Right ventricle myocardium inferior (tissue), 1 donor: ENCODE data around the gene CCL18. TPM values are rescaled to one million over a fixed set of nuclear protein-coding genes. Genes with fewer than 3 reads are reported as not detected.
"Not testable (repeated sequence)": the region's sequence is repeated elsewhere in the genome, so short reads cannot be mapped to it uniquely, and the experiment has no call there.

ENCODE experiments used
- ATAC-seq: fragments of 200-7000 bp; cut with Tn5 transposase; one replicate; pipeline ENCODE4 v1.9.1; 2020; ENCODE audit warnings: mild to moderate bottlenecking, moderate library complexity
- DNase-seq: peaks from one replicate; pipeline ENCODE4 v3.0.0; 2021; ENCODE audit errors: missing footprints
- intact Hi-C: fragments of 100-400 bp; cut with DNase I; formaldehyde crosslinking; loops from one replicate; pipeline ENCODE4 v1.11.0; 2022
- long read RNA-seq: library from polyadenylated mRNA; unstranded; transcript quantifications from one replicate; pipeline ENCODE4 v2.0.0, GENCODE V29; 2021
- total RNA-seq: library from RNA; stranded (reverse); fragmentation: NEBNext Ultra II Directional; extraction: Animal tissue kit (Norgen Biotek cat#: 25700); gene quantifications from one replicate; pipeline ENCODE4 v1.2.1, GENCODE V29; 2021
- donor health status: DM: no; HTN: yes; CAD: no; lungs with severe emphysema.

Gene CCL18, protein sequence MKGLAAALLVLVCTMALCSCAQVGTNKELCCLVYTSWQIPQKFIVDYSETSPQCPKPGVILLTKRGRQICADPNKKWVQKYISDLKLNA
- 3.7 TPM for total RNA-seq
- long read RNA-seq, partial matches to known transcripts = 0 of 1 reads
- long read RNA-seq, other reads (novel, unspliced or antisense) = 0 of 1 reads

- DNase-seq (no peak), ATAC-seq (no peak)
- intact Hi-C loops = no loop called here
Measured at GRCh38 chr17:36063786-36064541, at the start of gene CCL18. Gene CCL18, plus strand, starts transcription at chr17:36064272. Its CDS starts 71 bp downstream, at chr17:36064343.

DNA sequence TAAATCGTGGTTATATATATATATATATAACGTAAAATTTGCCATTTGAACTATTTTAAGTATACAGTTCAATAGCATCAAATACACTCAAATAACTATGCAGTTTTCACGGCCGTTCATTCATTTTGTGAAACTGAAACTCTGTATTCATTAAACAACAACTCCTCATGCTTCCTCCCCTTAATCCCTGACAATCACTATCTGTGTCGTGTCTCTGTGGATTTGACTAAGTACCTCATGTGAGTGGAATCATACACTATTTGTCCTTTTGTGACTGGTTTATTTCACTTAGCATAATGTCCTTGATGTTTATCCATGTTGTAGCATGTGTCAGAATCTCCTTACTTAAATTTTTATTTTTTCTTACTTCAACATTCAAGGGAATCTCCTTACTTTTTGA is 49.1 kb upstream of the CCL18 start:
- DNase-seq (no peak), ATAC-seq (no peak)
- intact Hi-C loops = loop anchor here (10.0 kb wide), 1 partner anchor 60 kb away; no protein-coding TSS in a partner anchor

DNA sequence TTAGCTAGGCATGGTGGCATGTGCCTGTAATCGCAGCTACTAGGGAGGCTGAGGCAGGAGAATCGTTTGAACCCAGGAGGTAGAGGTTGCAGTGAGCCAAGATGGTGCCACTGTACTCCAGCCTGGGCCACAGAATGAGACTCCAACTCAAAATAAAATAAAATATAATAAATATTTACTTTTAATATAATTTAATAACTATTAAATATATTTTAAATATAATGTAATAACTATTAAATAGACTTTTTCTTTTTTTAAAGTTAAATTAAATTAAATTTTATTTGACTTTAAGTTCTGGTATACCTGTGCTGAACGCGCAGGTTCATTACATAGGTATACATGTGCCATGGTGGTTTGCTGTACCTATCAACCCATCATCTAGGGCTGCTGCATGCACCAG is 48.2 kb upstream of the CCL18 start:
- DNase-seq, ATAC-seq: not testable (repeated sequence)
- intact Hi-C loops = loop anchor here (10.0 kb wide), 1 partner anchor 59 kb away; no protein-coding TSS in a partner anchor

GRCh38 chr17:36016555-36016954 is 47.5 kb upstream of the CCL18 start:
- DNase-seq = no peak
- intact Hi-C loops = loop anchor here (10.0 kb wide), 1 partner anchor 58 kb away; no protein-coding TSS in a partner anchor
- no peak for ATAC-seq

- ATAC-seq (no peak), DNase-seq (no peak)
- intact Hi-C loops = loop anchor here (10.0 kb wide), 1 partner anchor 57 kb away; no protein-coding TSS in a partner anchor
Measured at GRCh38 chr17:36017799-36018198, 46.3 kb upstream of the CCL18 start, which contains the start of gene CCL23. Gene CCL23, minus strand, starts transcription at chr17:36017972. Its CDS starts 75 bp downstream, at chr17:36017897.

DNA sequence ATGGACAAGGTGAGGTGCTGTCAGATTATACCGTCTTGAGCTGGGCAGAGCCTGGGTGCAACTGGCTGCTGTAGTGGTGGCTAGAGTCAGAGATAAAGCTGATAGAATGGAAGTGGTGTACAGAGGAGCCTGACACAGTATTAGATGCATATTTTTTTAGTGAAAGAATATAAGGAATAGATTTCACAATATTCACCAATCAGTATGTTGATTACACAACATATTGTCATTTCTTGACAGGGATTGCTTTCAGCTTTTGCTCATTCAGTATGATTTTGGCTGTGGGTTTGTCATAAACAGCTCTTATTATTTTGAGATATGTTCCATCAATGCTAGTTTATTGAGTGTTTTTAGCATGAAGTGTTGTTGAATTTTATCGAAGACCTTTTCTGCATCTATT is 44.6 kb upstream of the CCL18 start:
- DNase-seq (no peak), ATAC-seq (no peak)
- intact Hi-C loops = loop anchor here (10.0 kb wide), 1 partner anchor 55 kb away; no protein-coding TSS in a partner anchor

GRCh38 chr17:36024106-36024869 is 39.8 kb upstream of the CCL18 start:
- DNase-seq (no peak), ATAC-seq (no peak)
- intact Hi-C loops = no loop called here

DNA sequence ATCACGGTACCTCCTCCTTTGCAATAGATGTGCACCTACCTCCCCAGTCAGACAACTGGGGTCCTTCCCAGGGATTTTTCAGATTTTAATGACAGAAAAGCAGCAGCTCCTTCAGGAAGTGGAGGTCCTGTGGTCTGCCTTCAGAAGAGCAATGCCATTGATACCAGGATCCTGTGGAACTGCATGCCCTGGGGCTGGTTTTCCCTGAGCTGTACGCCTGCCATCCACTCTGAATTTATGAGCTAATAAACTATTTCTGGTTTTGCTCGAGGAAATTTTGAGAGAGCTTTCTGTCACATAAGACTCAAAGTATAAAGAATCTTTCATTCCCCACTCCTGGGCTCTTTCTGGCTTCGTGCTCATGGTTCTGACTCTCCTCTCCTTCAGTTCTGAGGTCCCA is 36.3 kb upstream of the CCL18 start:
- DNase-seq (no peak), ATAC-seq (no peak)
- intact Hi-C loops = no loop called here

- ATAC-seq (no peak), DNase-seq (no peak)
- intact Hi-C loops = no loop called here
Measured at GRCh38 chr17:36030956-36031355, 33.1 kb upstream of the CCL18 start.

DNA sequence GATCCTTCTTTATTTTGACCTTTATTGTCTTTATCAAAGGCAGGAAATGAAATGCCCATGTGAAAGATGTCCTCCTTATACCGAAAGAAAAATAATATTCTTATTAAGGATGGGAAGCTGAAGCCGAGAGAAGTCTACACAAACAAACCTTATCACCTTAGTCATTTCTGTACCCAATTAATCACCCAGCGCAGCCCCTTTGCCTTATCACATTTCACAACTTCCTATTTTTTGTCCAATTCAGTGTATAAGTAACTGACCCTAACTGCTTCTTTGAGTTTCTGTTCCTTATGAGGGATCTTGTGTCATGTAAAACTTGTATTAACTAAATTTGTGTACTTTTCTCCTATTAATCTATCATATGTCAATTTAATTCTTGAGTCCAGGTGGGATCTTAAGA is 29.9 kb upstream of the CCL18 start:
- intact Hi-C loops = no loop called here
- ATAC-seq = no peak
- no peak for DNase-seq

DNA sequence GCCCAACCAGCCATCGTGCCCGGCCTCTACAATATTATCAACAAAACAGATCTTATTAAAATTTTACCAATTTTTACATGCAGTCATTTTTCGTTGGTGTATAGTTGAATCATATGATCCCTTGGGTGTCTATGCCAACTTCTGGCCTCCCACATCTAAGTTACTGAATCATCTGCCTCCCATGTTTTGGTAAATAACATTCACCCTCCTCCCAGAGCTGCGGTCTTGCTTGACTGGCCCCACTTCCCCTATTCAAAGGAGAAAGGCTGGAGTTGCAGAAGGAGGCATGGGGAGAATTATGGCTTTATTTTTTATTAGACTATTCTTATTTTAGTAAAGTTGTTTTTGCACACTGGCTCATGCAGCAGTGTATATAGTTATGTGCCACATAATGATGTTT is 27.8 kb upstream of the CCL18 start:
- intact Hi-C loops = no loop called here
- no peak for DNase-seq
- ATAC-seq = no peak

GRCh38 chr17:36048066-36048465 is 16.0 kb upstream of the CCL18 start:
- intact Hi-C loops = no loop called here
- ATAC-seq (no peak), DNase-seq (no peak)

DNA sequence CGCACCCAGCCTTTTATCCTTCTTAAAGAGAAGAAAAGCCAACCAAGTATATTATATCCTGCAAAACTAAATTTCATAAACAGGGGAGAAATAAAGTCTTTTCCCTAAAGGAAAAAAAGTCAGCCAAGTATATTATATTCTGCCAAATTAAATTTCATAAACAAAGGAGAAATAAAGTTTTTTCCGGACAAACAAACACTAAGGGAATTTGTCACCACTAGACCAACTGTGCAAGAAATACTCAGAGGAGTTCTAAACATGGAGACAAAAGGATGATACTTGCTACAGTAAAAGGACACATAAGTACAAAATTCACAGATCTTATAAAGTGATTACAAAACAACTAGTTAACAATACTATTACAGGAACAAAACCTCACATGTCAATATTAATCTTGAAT is 14.4 kb upstream of the CCL18 start:
- no peak for ATAC-seq
- intact Hi-C loops = no loop called here

GRCh38 chr17:36055171-36055570 is 8.9 kb upstream of the CCL18 start:
- intact Hi-C loops = no loop called here
- DNase-seq (no peak), ATAC-seq (no peak)

More for the DNA sequence above, 14.4 kb upstream of the CCL18 start:
- no peak for DNase-seq

DNA sequence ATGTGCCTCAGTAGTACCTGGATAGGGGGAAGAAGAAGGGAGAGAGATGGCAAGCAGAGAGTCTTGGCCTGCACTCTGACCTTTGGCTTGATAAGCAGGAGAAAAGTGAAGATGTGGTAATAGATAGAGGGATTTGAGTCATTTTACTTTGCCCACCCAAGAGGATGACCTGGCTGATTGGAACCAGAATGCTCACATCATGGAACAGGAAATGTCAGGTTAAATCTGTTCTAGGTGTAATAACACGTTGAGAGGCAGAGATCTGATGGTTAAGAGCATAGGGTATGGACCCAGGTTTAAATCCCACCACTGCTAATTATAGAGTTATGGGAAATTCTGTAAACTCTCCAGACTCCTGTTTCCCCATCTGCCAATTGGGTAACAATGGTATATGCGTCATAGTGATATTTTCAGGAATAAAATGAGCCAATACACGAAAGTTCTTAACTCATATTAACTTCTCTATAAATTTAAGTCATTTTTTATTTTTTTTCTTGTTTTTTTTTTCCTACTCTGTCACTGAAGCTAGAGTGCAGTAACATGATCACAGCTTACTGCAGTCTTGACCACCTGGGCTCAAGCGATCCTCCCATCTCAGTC is 8.1 kb upstream of the CCL18 start:
- intact Hi-C loops = no loop called here
- ATAC-seq (no peak), DNase-seq (no peak)

DNA sequence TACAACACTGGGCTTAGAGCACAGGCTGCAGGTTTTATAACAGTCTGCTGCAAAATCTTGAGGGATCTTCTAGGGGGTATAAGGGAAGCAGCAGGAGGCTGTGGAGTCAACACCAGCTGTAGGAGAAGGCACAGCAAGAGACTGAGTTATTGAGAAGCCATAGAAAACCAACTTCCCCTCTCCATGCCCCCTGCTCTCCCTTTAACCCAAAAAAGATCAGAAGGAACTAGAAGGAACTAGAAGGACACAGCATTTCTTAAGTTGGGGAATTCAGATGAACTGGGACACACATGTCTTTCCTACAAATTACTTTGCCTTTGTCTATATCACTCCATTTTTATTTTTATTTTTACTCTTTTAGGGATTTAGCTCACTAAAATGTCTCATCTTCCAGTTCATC is 6.2 kb upstream of the CCL18 start:
- ATAC-seq = no peak
- no peak for DNase-seq
- intact Hi-C loops = no loop called here

- no peak for ATAC-seq
- DNase-seq = no peak
- intact Hi-C loops = no loop called here
Measured at GRCh38 chr17:36059406-36059805, 4.7 kb upstream of the CCL18 start.

DNA sequence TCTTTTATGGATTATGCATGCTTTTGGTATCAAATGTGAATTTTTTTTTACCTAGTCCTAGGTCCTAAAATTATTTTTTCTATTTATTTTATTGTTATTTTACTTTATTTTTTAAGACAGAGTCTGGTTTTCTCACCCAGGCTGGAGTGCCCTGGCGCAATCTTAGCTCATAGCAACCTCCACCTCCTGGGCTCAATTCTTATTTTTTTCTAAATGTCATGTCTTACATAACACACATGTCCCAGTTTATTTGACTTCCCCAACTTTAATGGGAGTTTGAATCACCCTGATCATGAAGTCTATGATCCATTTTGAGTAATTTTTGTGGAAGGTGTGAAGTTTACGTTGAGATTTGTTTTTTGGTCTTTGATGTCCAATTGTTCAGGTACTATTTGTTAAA is 3.3 kb upstream of the CCL18 start:
- intact Hi-C loops = no loop called here
- ATAC-seq (no peak), DNase-seq (no peak)

- DNase-seq = no peak
- ATAC-seq = no peak
- intact Hi-C loops = no loop called here
Measured at GRCh38 chr17:36066365-36066985, 2.4 kb downstream of the CCL18 start.
